GM21529 (cell line): ENCODE results near the gene FLNB.
"Not testable (repeated sequence)": the region's sequence is repeated elsewhere in the genome, so short reads cannot be mapped to it uniquely, and the experiment has no call there.

Source experiments
- ATAC-seq: cut with Tn5 transposase; IDR thresholded peaks from one replicate; pipeline ENCODE4 v1.9.1; 2021; ENCODE audit not compliant: unreplicated experiment

Gene FLNB

GRCh38 chr3:58197588-58197987, 189.4 kb downstream of the FLNB start:
- ATAC-seq: no peak

GRCh38 chr3:58198362-58198761, 190.1 kb downstream of the FLNB start:
- no peak for ATAC-seq

- no peak for ATAC-seq
Observed at GRCh38 chr3:58198804-58199203, 190.6 kb downstream of the FLNB start.

- ATAC-seq: no peak
Observed at GRCh38 chr3:58200121-58200709, 192.0 kb downstream of the FLNB start.

- no peak for ATAC-seq
Observed at GRCh38 chr3:58200846-58201355, 192.7 kb downstream of the FLNB start.

GRCh38 chr3:58201451-58201850, 193.2 kb downstream of the FLNB start:
- not testable (repeated sequence) for ATAC-seq

GRCh38 chr3:58202917-58203360, 194.7 kb downstream of the FLNB start:
- peak; percentile 78 for ATAC-seq

- ATAC-seq: no peak
Observed at GRCh38 chr3:58203541-58203940, 195.3 kb downstream of the FLNB start.

GRCh38 chr3:58204720-58205119, 196.5 kb downstream of the FLNB start:
- ATAC-seq: no peak

GRCh38 chr3:58205981-58206380, 197.8 kb downstream of the FLNB start:
- ATAC-seq: no peak

GRCh38 chr3:58206406-58207011, 198.3 kb downstream of the FLNB start:
- ATAC-seq: no peak

- ATAC-seq: no peak
Observed at GRCh38 chr3:58207954-58208353, 199.7 kb downstream of the FLNB start.

GRCh38 chr3:58209933-58210332, 201.7 kb downstream of the FLNB start:
- no peak for ATAC-seq

GRCh38 chr3:58210761-58211460, 202.7 kb downstream of the FLNB start, which contains the start of gene DNASE1L3:
Gene DNASE1L3 (minus strand): TSS chr3:58210972. CDS start chr3:58210906, 66 bp downstream.
- no peak for ATAC-seq

- peak; percentile 77 for ATAC-seq
Observed at GRCh38 chr3:58214484-58215316, 206.5 kb downstream of the FLNB start.

GRCh38 chr3:58215317-58216025, 207.2 kb downstream of the FLNB start:
- peak; percentile 4 for ATAC-seq

GRCh38 chr3:58216496-58217195, 208.4 kb downstream of the FLNB start:
- no peak for ATAC-seq

- no peak for ATAC-seq
Observed at GRCh38 chr3:58217209-58217811, 209.1 kb downstream of the FLNB start.

GRCh38 chr3:58218904-58219303, 210.7 kb downstream of the FLNB start:
- ATAC-seq: no peak
